ENCODE data around the gene INSYN1.
"Not testable (repeated sequence)": the region's sequence is repeated elsewhere in the genome, so short reads cannot be mapped to it uniquely, and the experiment has no call there.

The INSYN1 gene

DNA sequence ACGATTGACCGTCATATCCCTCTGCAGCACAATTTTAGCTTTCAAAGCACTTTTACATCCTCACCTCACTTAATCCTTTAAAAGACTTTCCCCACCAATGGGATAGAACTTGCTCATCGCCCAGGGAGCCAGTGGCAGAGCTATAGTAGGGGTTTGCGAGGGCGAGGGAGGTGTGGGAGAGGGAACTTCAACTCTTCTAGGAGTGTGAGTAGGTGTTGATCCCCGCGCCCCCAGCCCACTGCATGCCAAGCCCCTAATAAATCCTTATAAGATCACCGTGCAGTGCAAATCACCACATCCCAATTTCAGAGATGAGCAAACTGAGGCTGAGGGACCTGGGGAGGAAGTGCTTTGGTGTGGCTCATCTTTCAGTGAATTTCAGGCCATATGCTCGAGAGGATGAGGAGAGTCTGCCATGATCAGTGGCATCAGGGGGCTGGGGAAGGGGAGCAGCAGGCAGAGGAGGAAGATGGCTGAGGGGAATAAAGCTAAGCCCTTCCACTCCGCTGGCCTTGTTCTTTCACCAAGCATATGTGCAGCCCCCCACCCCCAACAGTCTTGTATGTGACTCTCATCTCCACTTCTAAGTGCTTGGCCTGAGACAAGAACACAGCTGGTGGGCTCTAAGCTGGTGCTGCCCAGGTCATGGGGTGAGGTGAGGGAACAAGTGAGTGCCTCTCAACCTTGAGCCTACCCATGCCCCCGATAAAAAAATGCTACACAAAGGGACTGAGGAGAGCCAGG, 5.1 kb downstream of the INSYN1 start:
- no peak for DNase-seq

DNA sequence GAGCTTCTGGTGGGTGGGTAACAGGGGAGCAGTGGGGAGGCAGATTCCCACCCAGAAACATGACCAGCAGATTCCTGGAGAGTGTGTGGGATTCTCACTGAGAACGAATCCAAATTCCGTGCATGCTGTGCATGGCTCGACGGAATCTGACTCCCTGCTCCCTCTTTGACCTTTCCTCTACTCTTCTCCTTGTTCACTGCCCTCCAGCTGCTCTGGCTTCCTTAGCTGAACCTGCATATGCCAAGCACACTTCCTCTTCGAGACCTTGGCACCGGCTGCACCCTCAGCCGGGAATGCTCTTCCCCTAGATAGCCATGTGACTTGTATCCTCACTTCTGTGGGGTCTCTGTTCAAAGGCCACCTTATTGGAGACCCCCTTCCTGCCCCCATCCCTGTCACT, 6.3 kb downstream of the INSYN1 start:
- DNase-seq = no peak

- no peak for DNase-seq
These were observed 6.9 kb downstream of the INSYN1 start for GRCh38 chr15:73746261-73746660.

- no peak for DNase-seq
These were observed 8.1 kb downstream of the INSYN1 start for GRCh38 chr15:73745073-73745472.

- DNase-seq = no peak
These were observed 8.9 kb downstream of the INSYN1 start for GRCh38 chr15:73744293-73744692.

- no peak for DNase-seq
These were observed 11.8 kb downstream of the INSYN1 start for GRCh38 chr15:73741321-73741836.

DNA sequence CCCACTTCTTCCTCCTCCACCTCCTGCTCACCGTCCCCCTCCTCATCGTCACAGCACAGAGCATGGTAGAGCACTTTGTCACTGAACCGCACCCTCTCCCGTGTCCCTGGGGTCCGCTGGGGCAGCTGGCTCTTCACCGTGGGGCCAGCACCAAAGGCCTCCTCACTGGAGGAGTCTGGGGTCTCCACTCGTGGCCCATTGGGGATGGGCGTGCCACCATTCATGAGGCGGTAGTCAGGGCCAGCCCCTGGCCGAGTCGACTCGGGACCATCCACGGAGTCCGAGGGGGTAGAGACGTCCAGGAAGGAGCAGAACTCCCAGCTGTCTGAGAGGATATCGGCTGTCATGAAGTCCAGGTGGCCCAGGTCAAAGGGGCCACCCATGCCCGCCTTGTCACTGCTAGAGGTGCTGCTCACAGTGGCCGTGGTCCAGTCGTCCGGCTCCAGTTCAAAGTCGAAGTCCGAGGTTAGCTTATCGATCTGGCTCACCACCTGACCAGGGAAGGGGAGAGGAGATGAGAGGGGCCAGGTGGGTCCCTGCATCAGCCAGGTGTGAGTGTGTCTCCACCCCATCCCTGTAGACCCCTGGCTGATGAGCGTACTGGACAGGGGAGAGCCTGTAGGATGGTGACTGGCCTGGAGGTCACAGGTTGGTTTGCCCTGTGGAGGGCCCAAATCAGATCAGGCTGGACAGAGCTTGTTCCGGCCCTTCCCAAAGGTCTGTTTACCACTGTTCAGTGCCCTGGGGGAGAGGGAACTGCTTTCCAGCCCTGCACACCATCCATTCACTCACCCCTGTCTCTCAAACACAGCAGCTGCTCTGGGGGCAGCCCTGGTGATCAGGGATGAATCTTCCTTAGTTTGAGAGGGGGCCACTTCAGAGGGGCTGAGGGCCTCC, 12.8 kb downstream of the INSYN1 start:
- no peak for DNase-seq

DNA sequence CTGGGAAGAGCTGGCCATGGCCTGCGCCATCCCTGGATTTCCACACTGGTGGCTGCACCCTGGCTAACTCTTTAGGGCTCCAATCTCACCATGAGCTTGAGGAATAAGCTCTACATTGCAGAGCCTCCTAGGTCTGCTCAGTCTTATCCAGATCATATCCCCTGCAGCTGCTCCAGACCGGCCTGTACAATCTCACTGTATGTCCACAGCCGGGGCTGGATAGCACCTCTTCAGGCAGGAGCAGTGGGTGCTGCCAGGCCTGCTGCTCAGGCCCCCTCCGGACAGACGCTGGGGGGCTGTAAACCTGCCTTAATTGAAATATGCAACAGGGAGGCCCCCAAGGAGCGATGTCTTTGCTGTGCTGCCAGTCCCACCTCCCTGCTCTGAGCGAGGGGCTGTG, 15.6 kb downstream of the INSYN1 start:
- DNase-seq = no peak

- no peak for DNase-seq
These were observed 20.2 kb downstream of the INSYN1 start for GRCh38 chr15:73732930-73733329.

GRCh38 chr15:73732051-73732450, 21.1 kb downstream of the INSYN1 start:
- not testable (repeated sequence) for DNase-seq

DNA sequence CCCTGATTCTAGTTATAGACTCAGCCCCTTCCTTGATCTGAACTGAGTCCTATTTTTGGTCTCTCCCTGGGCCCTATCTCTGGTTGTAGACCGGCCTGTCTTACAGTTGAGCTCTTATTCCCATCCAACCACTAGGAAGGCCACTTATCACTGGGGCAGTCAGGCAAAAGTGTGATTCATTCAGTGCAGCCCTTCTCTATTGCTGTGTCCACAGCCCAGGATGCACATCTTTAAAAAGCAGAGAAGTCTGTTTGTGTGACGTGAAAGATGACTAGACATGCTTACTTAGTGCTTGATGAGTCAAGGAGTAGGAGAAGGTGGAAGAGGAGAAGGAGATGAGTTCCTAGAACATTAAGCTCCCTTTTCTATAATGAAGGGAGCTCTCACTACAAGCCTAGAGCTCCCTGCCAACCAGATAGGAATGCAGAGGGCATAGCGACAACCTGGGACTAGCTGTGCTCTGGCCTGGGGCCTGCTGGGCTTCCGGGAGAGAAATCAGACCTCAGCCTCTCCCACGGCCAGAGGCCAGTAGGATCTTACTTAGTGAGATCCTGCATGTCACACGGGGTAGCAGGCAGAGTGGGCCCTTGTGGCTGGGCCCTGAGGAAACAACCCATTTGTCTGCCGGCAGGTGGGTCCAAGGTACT, 25.7 kb downstream of the INSYN1 start:
- no peak for DNase-seq

- DNase-seq = no peak
These were observed 28.9 kb downstream of the INSYN1 start for GRCh38 chr15:73724212-73724611.

DNA sequence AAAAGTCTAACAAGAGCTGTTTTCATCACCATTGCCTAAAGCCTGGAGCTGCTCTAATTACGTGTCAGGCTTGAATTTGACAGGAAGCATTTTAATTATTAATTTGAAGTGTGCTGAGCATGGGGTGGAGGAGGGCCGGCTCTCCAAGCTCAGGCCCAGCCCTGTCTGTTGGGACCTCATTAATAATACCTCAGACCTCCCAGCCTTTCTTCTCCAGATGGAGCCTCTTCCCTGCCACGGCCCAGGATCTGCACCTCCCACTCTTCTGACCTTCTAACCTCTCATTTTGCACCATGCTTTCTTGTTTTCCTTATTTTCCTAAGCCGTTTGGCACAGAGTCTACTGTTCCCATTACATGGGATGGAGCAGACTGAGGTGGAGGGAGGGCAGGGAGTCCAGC, 30.0 kb downstream of the INSYN1 start:
- no peak for DNase-seq

GRCh38 chr15:73722425-73722824, 30.7 kb downstream of the INSYN1 start:
- no peak for DNase-seq

DNA sequence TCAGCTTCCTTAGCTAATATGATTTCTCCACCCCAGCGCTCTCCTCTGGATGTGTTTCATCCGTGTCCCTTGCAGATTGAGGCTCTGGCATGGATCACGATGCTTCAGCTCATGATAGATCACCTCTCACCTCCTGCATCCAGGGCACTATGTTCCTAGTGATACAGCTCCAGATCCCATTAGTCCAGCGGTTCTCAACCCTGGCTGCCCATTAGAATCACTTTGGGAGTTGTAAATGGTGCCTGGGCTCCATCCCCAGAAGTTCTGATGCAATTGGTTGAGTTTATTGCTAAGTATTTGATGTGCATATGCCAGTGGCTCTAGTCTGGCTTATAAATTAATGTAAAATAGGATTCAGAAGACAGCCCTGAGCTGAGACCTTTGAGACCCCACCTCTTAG, 34.5 kb downstream of the INSYN1 start:
- DNase-seq = no peak

- DNase-seq = no peak
These were observed 35.3 kb downstream of the INSYN1 start for GRCh38 chr15:73717802-73718201.

DNA sequence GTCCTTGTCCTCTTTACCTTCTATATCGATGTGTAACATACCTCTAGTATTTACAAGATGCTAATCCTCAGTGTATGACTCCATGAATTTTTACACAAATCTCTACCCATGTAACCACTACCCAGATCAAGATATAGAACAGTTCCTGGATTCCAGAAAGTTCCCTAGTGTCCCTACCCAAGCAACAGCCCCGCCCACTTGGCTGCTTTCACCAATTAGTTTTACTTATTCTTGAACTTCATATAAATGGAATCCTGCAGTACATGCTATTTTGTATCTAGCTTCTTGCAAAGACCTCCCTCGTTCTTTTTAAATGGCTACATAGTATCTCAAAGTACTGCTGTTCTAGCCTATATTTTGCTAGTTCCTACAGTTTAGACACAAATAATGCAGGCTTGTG, 35.9 kb downstream of the INSYN1 start:
- no peak for DNase-seq

- DNase-seq = no peak
These were observed 36.7 kb downstream of the INSYN1 start for GRCh38 chr15:73716417-73716816.

- DNase-seq = no peak
These were observed 37.7 kb downstream of the INSYN1 start for GRCh38 chr15:73715417-73715816.

- no peak for DNase-seq
These were observed 38.4 kb downstream of the INSYN1 start for GRCh38 chr15:73714695-73715301.

DNA sequence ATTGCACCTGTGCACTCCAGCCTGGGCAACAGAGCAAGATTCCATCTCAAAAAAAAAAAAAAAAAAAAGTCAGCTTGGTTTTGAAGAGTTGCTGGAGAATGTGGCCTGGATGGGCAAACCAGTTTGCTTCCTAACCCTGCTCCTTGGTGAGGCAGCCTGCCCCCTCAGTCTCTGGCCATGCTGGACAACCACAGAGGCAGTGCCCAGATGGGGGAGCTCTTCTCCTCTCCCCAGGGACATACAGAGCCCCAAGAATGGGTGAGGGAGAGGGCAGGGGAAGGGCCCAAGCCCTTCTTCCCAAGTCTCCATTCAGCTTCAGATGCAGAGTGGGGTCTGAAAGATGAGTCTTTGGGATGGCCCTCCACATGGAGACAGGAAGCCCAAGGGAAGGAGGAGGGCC, 41.0 kb downstream of the INSYN1 start:
- no peak for DNase-seq

DNA sequence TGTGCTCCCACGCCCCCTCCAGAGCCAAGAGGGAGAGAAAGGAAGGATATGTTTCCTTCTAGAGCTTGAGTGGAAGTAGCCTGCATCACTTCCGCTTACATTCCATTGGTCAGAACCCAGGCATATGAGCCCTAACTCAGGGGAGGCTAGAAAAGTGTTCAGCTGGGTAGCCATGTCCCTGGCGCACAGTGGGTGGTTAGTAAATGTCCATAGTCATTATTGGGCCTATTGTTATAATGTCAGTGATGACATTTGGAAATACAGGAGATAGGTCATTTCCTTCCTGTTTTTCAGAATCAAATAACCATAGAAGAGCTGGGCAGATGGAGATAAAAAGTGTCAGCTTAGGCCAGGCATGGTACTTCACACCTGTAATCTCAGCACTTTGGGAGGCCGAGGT, 41.6 kb downstream of the INSYN1 start:
- DNase-seq = no peak

DNA sequence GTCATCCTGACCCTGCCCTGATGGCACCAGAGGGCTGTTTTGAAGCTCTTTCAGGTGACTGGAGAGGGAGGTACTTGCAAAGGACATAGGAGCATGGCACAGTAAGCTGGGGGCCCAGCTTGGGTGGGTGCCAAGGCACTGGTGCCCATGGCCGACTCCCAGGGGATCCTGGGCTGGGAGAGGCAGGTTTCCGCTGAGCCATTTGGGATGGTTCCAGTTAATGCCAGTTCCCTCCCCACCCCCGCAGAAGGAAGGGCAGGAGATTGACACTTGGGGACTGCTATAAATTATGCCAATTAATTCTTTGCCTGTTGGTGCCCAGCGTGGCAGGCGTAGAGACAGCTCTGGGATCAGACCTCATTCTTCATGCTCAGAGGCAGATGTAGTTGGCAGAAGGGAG, 42.8 kb downstream of the INSYN1 start:
- no peak for DNase-seq

Data from stimulated activated CD4-positive, alpha-beta T cell treated with anti-CD3 and anti-CD28 coated beads, Interleukin-12 subunit alpha, Interleukin-12 subunit beta, amount 100 ng/mL, for 4 hours (primary cell).